NCI-H2171 (cell line): ENCODE results near the gene ETHE1.

ENCODE experiments used
- DNase-seq: peaks from one replicate; lab custom pipeline; 2025; lab: John Stamatoyannopoulos, UW

ETHE1 gene

GRCh38 chr19:43526884-43527859 is at the start of gene ETHE1:
Gene ETHE1, minus strand, starts transcription at chr19:43527201. Its CDS starts 24 bp downstream, at chr19:43527177.
- no peak for DNase-seq

GRCh38 chr19:43575955-43576878 is 49.2 kb upstream of the ETHE1 start:
- no peak for DNase-seq

GRCh38 chr19:43575156-43575950 is 48.4 kb upstream of the ETHE1 start, which contains the start of the genes PINLYP and XRCC1:
Gene PINLYP, plus strand, starts transcription at chr19:43575801. Its CDS starts 1,391 bp downstream, at chr19:43577192.
Gene XRCC1, minus strand, starts transcription at chr19:43575527. Its CDS starts 69 bp downstream, at chr19:43575458.
- DNase-seq: peak; percentile 98

GRCh38 chr19:43574424-43575155 is 47.6 kb upstream of the ETHE1 start:
- DNase-seq: no peak

GRCh38 chr19:43572171-43572588 is 45.2 kb upstream of the ETHE1 start:
- DNase-seq: no peak

- DNase-seq: peak; percentile 76
These were observed 43.3 kb upstream of the ETHE1 start for GRCh38 chr19:43570174-43570791.

GRCh38 chr19:43569657-43570056 is 42.7 kb upstream of the ETHE1 start:
- DNase-seq: no peak

GRCh38 chr19:43564800-43565199 is 37.8 kb upstream of the ETHE1 start:
- DNase-seq: no peak

- DNase-seq: no peak
These were observed 36.9 kb upstream of the ETHE1 start for GRCh38 chr19:43563816-43564457.

- no peak for DNase-seq
These were observed 35.8 kb upstream of the ETHE1 start for GRCh38 chr19:43562698-43563241.

GRCh38 chr19:43562226-43562697 is 35.3 kb upstream of the ETHE1 start:
- no peak for DNase-seq

- DNase-seq: no peak
These were observed 34.4 kb upstream of the ETHE1 start for GRCh38 chr19:43561139-43561970.

GRCh38 chr19:43560687-43561086 is 33.7 kb upstream of the ETHE1 start:
- DNase-seq: no peak

- DNase-seq: peak; percentile 22
These were observed 28.3 kb upstream of the ETHE1 start for GRCh38 chr19:43555185-43555770.

- no peak for DNase-seq
These were observed 27.4 kb upstream of the ETHE1 start for GRCh38 chr19:43554317-43554895.

- no peak for DNase-seq
These were observed 26.7 kb upstream of the ETHE1 start for GRCh38 chr19:43553656-43554055.

GRCh38 chr19:43552616-43553015 is 25.6 kb upstream of the ETHE1 start:
- peak; percentile 67 for DNase-seq

GRCh38 chr19:43552198-43552450 is 25.1 kb upstream of the ETHE1 start:
- no peak for DNase-seq
